A549 treated with Hydrocortisone at 1 μM for 4 hours (cell line): ENCODE measurements around the gene SNRNP27. TPM values are rescaled to one million over a fixed set of nuclear protein-coding genes. Genes with fewer than 3 reads are reported as not detected.

Experiments
- total RNA-seq: library from RNA; stranded (reverse); fragments of 200-300 nt; extraction: Qiagen RNA extraction; gene quantifications from 5 replicates; pipeline ENCODE4 v1.2.3, GENCODE V29; 2022

SNRNP27 gene, protein sequence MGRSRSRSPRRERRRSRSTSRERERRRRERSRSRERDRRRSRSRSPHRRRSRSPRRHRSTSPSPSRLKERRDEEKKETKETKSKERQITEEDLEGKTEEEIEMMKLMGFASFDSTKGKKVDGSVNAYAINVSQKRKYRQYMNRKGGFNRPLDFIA
- 45.4 to 69.0 TPM (median 53.1 TPM) in 5 replicates for total RNA-seq

DNA sequence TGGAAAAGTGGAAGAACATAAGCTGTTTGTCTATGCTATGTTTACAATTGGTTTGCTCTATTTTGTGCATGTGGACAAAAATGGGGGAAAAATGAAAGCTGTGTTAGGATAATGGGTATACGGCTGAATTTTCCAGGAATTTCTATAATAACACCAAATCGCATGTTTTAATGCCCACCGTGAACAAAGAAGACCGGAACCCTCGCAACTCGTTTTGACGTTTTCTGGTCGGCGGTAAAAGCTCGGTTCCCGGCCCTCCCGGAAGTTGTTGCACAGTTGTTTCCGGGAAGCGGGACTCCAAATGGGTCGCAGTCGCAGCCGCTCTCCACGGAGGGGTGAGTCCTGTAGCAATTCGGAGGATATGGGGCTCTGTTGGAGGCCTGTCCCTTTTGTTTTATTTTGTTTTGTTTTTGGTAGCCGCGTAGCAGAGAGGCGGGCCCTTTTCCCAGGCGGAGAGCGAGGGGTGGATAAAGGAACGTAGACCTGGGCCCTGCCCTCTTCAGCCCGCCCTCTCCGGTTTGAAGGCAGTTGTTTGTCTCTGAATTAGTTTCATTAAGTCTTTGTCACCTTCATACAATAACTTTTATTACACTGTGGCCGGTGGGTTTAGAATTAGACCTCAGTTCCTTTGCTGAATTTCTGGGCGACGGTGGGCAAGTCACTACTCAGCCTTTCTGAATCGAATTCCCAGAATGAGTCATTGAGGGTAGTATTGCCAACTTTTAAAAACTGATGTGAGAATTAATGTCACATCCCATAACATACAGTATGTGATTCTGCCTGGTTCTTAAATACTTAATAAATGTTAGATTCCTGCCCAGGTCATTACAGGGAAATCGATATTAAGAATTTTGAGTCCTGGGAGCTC, at the start of gene SNRNP27:
TSS of gene SNRNP27 (plus strand) at position 273 of the 868 bp plus-strand sequence. CDS start at position 302, 29 bp downstream.

GRCh38 chr2:69914950-69915945, 21.5 kb downstream of the SNRNP27 start, which contains the start of gene MXD1:
MXD1 (plus strand) TSS chr2:69915109; CDS start chr2:69915331, 222 bp downstream.

Other genes with a start within 250 kb of the SNRNP27 start
- gene ANXA4, start 151.8 kb upstream of the SNRNP27 start, total RNA-seq, result 321 to 371 TPM (median 353 TPM) in 5 replicates
- gene GMCL1, start 64.3 kb upstream of the SNRNP27 start, total RNA-seq, result 7.8 to 12.2 TPM (median 10.7 TPM) in 5 replicates
- 1.8 to 2.8 TPM (median 2.2 TPM) in 5 replicates for gene MXD1, start 21.2 kb downstream of the SNRNP27 start, total RNA-seq
- gene ASPRV1, start 67.7 kb downstream of the SNRNP27 start, total RNA-seq, result 0.22 to 0.44 TPM (median 0.25 TPM) in 5 replicates
- gene PCBP1, start 193.5 kb downstream of the SNRNP27 start, total RNA-seq, result 386 to 412 TPM (median 402 TPM) in 5 replicates